ENCODE measurements around the gene PMM1.

PMM1 gene

DNA sequence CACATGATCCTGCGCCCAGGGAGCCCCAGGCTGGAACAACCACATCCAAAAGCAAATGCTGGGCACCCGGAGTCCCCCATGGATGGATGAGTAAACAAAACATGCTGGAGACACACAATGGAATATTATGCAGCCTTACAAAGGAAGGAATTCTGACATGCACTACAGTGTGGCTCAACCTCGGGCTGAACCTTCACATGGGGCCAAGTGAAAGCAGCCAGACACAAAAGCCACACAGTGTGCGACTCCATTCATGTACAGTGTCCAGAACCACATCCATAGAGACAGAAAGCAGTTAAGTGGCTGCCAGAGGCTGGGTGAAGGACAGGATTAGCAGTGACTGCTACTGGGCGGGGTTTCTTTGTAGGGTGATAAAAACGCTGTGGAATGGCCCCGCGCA lies 55.4 kb downstream of the PMM1 start:
- no peak for DNase-seq

DNA sequence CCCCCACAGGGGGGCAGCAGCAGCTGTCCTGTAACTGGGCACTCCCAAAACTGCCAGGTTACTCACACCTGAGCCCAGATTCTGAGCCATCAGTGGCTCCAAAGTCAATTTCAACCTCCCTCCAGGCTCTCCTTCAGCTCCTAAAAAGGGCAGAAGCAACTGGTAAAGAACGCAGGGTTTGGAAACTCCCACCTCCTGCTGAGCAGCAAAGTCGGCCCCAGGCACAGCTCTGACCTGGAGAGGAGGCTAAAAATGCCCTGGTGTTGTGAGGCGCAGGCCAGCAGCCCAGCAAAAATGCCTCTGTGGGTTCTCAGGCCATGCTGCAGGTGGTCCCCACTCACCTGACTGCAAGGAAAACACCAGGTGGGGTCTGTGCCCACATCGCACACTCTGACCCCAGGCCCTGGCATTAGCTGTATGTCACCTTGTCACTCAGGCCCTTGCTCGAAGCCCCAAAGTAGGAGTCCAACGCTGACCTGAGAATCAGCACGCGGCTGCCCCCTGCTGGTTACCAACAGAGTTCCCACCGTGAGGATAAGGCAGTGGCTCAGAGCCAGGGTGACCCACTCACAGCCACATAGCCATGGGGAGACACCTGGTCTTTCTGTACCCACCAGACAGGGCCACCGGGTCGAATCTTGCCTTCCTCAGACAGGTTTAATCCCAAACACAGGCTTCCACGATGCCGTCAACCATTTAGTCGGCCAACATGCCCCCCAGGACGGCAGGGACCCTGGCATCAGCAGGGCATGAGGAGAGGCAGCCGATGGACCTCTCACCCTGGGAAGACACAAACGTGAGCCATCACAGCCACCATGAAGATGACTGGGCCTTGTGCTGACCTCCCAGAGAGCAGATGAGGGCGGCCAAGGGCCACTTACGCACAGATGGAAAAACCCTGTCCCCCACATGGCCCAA lies 56.5 kb downstream of the PMM1 start:
- no peak for DNase-seq

DNA sequence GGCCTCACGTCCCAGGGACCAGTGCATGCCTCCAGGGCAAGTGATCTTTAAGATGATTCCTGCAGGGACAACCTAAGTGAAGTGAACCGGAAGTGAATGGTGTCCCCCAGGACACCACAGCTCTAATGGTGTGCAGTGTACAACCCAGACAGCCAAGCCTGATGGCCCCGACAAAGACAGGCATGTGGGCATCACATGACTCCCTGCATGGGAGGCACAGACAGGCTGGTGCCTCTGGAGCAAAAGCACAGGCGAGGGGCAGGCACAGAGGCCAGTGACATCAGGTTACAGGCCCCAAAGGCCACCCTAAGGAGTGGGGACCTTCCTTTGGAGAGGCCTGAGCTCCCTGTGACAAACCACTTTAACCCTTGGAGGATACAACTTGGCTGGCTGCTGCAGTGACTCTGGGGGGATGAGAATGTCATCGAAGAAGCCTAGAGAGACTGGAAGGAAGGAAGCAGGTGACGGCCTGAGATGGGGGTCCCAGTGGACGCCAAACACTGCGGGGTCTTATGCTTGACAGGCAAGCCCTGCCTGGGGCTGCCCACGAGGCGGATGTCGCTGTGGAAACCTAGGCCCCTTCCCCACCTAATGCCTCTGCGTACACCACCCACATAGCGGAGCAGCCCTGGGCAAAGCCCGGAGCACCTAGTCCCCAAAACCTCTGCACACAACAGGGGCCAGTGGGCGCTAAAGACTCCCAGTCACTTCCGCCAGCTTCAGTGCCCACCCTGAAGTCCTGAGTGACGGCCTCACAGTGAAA lies 57.7 kb downstream of the PMM1 start:
- DNase-seq = no peak

DNA sequence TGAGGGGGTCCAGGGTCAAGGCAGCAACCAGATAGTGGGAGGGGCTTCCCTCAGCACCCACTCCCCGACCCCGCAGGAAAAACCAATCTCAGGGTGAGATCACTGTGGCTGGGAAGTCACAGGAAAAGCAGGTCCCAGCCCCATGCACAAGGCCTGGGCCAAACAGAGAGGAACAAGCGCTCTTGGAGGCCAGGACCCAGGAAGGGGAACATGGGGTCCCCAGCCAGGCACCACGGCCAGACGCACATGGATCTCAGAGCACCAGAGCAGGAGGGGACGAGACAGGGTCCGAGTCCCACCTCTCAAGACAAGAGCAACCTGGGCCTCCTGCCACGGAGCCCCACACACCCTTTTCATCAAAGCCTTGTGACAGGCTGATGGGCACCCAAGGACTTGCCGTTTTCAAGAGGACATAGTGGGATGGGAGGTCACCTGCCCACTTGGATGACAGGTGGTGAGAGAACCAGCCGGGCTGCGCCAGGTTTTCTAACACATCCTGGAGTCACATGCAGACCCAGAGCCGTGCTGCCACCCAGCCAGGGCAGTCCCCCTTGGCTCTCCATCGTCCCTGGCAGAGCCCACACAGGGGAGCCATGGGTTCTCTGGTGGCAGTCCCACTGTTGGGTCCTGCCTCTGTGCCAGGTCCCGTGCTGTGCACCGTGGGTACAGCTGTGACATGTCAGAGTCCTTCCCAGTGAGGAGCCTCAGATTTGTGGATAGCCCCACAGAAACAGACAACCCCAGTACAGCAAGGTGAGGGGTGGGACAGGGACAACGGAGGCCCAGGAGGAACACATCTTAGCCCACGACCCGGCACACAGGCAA lies 58.5 kb downstream of the PMM1 start:
- no peak for DNase-seq

DNA sequence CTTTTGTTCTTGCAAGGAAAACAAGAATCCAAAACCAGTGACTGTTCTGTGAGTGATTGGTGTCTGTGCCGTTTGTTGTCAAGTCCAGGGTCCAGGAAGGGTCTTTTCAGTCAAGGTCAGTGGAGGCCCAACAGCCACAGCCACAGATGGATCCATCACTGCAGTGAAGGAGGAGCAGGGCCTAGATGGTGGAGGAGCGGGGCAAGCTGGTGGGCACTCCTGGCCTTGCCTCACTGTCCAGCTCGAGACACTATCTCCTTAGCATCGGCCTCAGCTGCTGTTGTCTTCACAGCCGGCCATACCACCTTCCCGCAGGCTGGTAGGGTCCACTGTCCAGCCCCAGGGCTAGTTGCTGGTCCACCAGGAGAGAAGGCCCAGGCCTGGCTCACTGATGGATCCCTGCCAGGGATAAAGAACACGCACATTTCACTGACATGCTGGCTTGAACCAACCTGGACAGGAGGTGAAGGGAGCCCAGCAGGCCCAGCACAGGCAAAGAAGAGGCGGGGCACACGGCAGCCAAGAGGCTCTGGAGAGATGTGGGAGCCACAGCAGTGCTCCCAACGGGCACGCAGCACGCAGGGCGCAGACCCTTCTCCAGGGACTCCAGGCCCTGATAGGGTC lies 60.6 kb downstream of the PMM1 start:
- no peak for DNase-seq

DNA sequence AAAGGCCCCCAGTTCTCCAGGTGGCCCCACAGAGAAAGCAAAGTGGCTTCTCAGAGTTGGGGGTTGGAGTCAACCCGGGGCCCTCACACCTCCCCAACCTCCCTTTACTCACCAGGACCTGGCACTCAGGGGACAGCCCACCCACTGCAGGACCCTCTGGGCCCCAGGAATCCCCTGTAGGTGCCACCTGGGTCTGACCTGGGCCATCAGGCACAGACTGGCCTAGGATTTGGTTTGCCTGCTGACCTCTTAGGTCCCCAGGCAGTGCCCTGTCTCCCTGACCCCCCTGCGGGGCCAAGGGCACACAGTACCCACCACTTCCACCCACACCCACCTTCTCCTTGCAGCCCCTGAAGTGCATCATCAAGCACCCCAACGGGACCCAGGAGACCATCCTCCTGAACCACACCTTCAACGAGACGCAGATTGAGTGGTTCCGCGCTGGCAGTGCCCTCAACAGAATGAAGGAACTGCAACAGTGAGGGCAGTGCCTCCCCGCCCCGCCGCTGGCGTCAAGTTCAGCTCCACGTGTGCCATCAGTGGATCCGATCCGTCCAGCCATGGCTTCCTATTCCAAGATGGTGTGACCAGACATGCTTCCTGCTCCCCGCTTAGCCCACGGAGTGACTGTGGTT lies 61.4 kb downstream of the PMM1 start:
- DNase-seq = no peak

Measured in DMS 273 treated with DMSO at 0.1 percent for 48 hours (cell line).